Glutamatergic neuron (in vitro differentiated cells): ENCODE results near the gene FAM20B. TPM values are rescaled to one million over a fixed set of nuclear protein-coding genes. Genes with fewer than 3 reads are reported as not detected.
A peak's percentile ranks its signal among the peaks of the same experiment; 100 is the strongest.
"Not testable (repeated sequence)": the region's sequence is repeated elsewhere in the genome, so short reads cannot be mapped to it uniquely, and the experiment has no call there.

Experiments
- DNase-seq: peaks from one replicate; pipeline ENCODE4 v3.0.0; 2022
- H3K27ac Mint-ChIP-seq: one replicate; pipeline ENCODE4 v1.8.0; 2020; ENCODE audit warnings: mild to moderate bottlenecking, mixed read lengths, inconsistent platforms; ENCODE audit not compliant: unreplicated experiment
- H3K27me3 Mint-ChIP-seq: one replicate; pipeline ENCODE4 v1.8.0; 2020; ENCODE audit warnings: mild to moderate bottlenecking, moderate library complexity, mixed read lengths, inconsistent platforms; ENCODE audit not compliant: unreplicated experiment
- H3K36me3 Mint-ChIP-seq: one replicate; pipeline ENCODE4 v1.8.0; 2020; ENCODE audit warnings: mild to moderate bottlenecking, mixed read lengths, inconsistent platforms; ENCODE audit not compliant: unreplicated experiment
- H3K4me1 Mint-ChIP-seq: one replicate; pipeline ENCODE4 v1.8.0; 2020; ENCODE audit warnings: mild to moderate bottlenecking, low read depth, mixed read lengths, inconsistent platforms; ENCODE audit not compliant: unreplicated experiment
- H3K4me3 Mint-ChIP-seq: one replicate; pipeline ENCODE4 v1.8.0; 2020; ENCODE audit warnings: mild to moderate bottlenecking, mixed read lengths, inconsistent platforms; ENCODE audit not compliant: unreplicated experiment
- H3K9me3 Mint-ChIP-seq: one replicate; pipeline ENCODE4 v1.8.0; 2020; ENCODE audit warnings: mild to moderate bottlenecking, moderate library complexity, mixed read lengths, inconsistent platforms; ENCODE audit not compliant: unreplicated experiment
- long read RNA-seq: library from polyadenylated mRNA; unstranded; transcript quantifications from one replicate; pipeline ENCODE4 v2.0.0, GENCODE V29; 2020; ENCODE audit not compliant: unreplicated experiment
- total RNA-seq: library from RNA; stranded (reverse); fragmentation: NEBNext Ultra II Directional; extraction: Animal tissue kit (Norgen Biotek cat#: 25700); gene quantifications from one replicate; pipeline ENCODE4 v1.2.1, GENCODE V29; 2021; ENCODE audit not compliant: unreplicated experiment
- TF ChIP-seq, protein P1 (sequence below): fragments of 200-600 bp; sonication (generic); IDR thresholded peaks from one replicate; pipeline ENCODE4 v1.5.0; 2021; ENCODE audit not compliant: partially characterized antibody, unreplicated experiment

FAM20B gene, protein sequence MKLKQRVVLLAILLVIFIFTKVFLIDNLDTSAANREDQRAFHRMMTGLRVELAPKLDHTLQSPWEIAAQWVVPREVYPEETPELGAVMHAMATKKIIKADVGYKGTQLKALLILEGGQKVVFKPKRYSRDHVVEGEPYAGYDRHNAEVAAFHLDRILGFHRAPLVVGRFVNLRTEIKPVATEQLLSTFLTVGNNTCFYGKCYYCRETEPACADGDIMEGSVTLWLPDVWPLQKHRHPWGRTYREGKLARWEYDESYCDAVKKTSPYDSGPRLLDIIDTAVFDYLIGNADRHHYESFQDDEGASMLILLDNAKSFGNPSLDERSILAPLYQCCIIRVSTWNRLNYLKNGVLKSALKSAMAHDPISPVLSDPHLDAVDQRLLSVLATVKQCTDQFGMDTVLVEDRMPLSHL
- 39.3 TPM for total RNA-seq
- long read RNA-seq: 0 reads

DNA sequence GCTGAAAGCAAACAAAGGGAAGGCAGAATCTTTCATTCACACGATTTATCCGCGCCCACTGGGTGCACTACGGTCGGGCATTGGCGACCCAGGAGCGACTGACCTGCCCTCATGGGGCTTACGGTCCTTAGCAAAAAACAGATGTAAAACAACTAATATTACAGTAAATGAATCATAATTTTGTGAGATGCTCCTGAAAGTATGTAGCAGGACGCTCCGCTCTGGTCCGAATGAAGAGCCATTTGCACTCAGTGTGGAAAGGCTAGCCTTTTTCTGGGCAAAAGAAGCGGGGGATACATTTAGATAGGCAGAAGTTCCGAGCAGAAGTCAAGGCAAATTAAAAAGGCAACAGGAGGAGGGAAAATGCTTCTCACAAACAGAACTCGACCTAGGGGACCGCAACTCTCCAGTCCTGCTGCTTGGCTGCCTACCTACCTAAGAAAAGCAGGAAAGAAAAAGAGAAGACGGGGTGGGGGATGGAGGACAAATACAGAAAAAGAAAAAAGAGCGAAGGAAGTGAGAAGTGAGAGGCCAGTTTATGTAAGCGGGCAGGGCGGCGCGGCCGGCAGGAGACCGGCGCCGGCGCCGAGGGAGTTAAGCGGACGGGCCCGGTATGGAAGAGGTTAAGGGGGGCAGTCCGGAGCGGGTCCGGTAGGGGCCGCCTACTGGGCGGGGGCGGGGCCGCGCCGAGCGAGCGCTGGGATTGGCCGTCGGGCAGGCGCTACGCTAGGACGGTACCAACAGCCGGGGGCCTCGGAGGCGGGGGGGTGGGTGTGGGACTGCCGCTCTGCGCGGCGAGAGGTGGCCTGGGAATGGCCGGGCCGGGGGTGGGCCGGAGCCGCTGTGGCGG lies at the start of gene FAM20B:
Gene FAM20B (plus strand): TSS at position 770 of the 850 bp plus-strand sequence. CDS start 17,954 bp downstream, outside the sequence.
- peak; percentile 96 for DNase-seq

DNA sequence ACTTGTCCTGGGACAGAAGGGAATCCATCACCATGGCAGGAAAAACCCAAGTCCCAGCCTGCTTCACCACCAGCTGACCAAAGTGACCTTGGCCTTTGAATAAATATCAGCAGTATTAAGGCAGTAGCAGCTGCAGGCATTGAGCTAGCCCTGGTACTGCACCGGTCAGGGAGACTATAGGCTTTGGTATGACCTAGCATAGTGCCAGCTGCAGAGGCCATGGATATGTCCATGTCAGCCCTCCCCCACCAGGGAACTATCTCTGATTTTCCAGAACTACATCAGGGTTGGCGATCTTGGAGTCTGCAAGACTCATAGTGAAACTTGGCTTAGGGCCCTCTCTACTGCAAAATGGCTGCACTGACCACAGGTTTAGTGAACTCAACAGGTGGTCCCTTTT lies 49.2 kb upstream of the FAM20B start:
- peaks cover 16% of the 10 kb centered on the region for H3K27me3 Mint-ChIP-seq
- peaks cover 51% of the 10 kb centered on the region for H3K36me3 Mint-ChIP-seq
- H3K4me1 Mint-ChIP-seq: peaks cover 19% of the 10 kb centered on the region
- DNase-seq: no peak
- H3K27ac Mint-ChIP-seq: no peak overlapping the region
- H3K4me3 Mint-ChIP-seq: no peak overlapping the region
- TF ChIP-seq, protein P1, sequence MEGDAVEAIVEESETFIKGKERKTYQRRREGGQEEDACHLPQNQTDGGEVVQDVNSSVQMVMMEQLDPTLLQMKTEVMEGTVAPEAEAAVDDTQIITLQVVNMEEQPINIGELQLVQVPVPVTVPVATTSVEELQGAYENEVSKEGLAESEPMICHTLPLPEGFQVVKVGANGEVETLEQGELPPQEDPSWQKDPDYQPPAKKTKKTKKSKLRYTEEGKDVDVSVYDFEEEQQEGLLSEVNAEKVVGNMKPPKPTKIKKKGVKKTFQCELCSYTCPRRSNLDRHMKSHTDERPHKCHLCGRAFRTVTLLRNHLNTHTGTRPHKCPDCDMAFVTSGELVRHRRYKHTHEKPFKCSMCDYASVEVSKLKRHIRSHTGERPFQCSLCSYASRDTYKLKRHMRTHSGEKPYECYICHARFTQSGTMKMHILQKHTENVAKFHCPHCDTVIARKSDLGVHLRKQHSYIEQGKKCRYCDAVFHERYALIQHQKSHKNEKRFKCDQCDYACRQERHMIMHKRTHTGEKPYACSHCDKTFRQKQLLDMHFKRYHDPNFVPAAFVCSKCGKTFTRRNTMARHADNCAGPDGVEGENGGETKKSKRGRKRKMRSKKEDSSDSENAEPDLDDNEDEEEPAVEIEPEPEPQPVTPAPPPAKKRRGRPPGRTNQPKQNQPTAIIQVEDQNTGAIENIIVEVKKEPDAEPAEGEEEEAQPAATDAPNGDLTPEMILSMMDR: no peak
- H3K9me3 Mint-ChIP-seq: peaks cover 45% of the 10 kb centered on the region

More for the DNA sequence above, at the start of gene FAM20B:
- Mint-ChIP-seq H3K4me1 (peaks cover 26% of the 10 kb centered on the region), H3K27ac (peak within 1 kb of the TSS; percentile 85), H3K27me3 (peaks cover 8% of the 10 kb centered on the region), H3K36me3 (no peaks in the 10 kb centered on the region), H3K9me3 (peaks cover 9% of the 10 kb centered on the region), H3K4me3 (peak within 1 kb of the TSS; percentile 96)
- TF ChIP-seq, protein P1: no peak

DNA sequence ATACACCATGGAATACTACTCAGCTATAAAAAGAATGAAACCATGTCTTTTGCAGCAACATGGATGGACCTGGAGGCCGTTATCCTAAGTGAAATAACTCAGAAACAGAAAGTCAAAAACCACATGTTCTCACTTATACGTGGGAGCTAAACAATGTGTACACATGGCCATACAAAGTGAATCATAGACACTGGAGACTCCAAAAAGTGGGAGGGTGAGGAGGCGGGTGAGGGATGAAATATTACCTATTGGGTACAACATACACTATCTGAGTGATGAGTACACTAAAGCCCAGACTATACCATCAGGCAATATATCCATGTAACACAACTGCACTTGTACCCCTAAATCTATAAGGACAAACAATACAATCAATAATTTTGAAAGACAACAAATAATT lies 39.5 kb upstream of the FAM20B start:
- H3K36me3 Mint-ChIP-seq: peaks cover 5% of the 10 kb centered on the region
- no peak overlapping the region for H3K27ac Mint-ChIP-seq
- H3K4me3 Mint-ChIP-seq: no peak overlapping the region
- TF ChIP-seq, protein P1: no peak
- peaks cover 2% of the 10 kb centered on the region for H3K9me3 Mint-ChIP-seq
- no peaks in the 10 kb centered on the region for H3K4me1 Mint-ChIP-seq
- DNase-seq: no peak
- H3K27me3 Mint-ChIP-seq: no peaks in the 10 kb centered on the region

DNA sequence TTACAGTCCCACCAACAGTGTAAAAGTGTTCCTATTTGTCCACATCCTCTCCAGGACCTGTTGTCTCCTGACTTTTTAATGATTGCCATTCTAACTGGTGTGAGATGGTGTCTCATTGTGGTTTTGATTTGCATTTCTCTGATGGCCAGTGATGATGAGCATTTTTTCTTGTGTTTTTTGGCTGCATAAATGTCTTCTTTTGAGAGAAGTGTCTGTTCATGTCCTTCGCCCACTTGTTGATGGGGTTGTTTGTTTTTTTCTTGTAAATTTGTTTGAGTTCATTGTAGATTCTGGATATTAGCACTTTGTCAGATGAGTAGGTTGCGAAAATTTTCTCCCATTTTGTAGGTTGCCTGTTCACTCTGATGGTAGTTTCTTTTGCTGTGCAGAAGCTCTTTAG lies 37.5 kb upstream of the FAM20B start:
- H3K27ac Mint-ChIP-seq, H3K36me3 Mint-ChIP-seq, DNase-seq, H3K9me3 Mint-ChIP-seq, H3K4me1 Mint-ChIP-seq, H3K27me3 Mint-ChIP-seq, H3K4me3 Mint-ChIP-seq: not testable (repeated sequence)

DNA sequence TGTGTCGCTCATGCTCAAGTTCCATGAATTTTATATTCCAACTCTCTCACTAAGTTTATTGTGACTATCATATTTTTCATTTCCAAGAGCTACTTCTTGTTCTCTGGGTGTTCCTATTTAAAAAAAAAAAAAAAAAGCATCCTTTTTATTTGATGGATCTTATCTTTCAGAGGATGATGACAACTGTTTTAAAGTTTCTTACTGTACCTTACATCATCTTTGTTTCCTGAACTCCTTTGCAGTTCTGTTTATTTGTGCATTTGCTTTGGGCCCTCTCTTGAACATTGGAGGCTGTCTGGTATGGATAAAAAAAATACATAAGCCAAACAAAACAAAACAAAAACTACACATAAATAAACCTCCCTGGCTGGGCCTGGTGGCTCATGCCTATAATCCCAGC lies 32.1 kb upstream of the FAM20B start:
- Mint-ChIP-seq H3K4me3 (no peak overlapping the region), H3K27me3 (no peaks in the 10 kb centered on the region), H3K36me3 (peaks cover 26% of the 10 kb centered on the region), H3K9me3 (peaks cover 9% of the 10 kb centered on the region), H3K27ac (no peak overlapping the region), H3K4me1 (no peaks in the 10 kb centered on the region)
- TF ChIP-seq, protein P1: no peak
- DNase-seq: no peak
